Neutrophil (primary cell): Measurements from ENCODE around the gene SCAF11.

Source experiments
- H3K27ac ChIP-seq: fragments of 200-600 bp; sonication (generic); 2 replicates; pipeline ENCODE4 v1.5.1; 2016; ENCODE audit warnings: mild to moderate bottlenecking, moderate library complexity
- H3K27me3 ChIP-seq: fragments of 200-600 bp; sonication (generic); 2 replicates; pipeline ENCODE4 v1.6.0; 2016; ENCODE audit warnings: mild to moderate bottlenecking
- H3K36me3 ChIP-seq: fragments of 200-600 bp; sonication (generic); 2 replicates; pipeline ENCODE4 v1.5.1; 2017
- H3K4me1 ChIP-seq, 2 experiments: fragments of 200-600 bp in 1 of 2; sonication (generic) in 1 of 2; 1 replicate in 1 of 2; 2 replicates in 1 of 2; pipeline versions ENCODE4 v1.5.1 to v1.6.1; 2013 to 2016; ENCODE audit warnings: low read depth in 1 of 2, low read length in 1 of 2, mild to moderate bottlenecking in 1 of 2, moderate library complexity in 1 of 2; ENCODE audit not compliant: control insufficient read depth in 1 of 2, insufficient read depth in 1 of 2
- H3K4me3 ChIP-seq, 2 experiments: fragments of 200-600 bp in 1 of 2; sonication (generic) in 1 of 2; 1 replicate in 1 of 2; 2 replicates in 1 of 2; pipeline ENCODE4 v1.5.1; 2013 to 2016; ENCODE audit warnings: low read depth in 1 of 2, low read length in 1 of 2, mild to moderate bottlenecking in 1 of 2, moderate library complexity in 1 of 2
- H3K9me3 ChIP-seq: fragments of 200-600 bp; sonication (generic); 2 replicates; pipeline ENCODE4 v1.5.1; 2016
- TF ChIP-seq, protein P1 (sequence below): fragments of 200-600 bp; sonication (generic); IDR thresholded peaks from 2 replicates; pipeline ENCODE4 v1.5.1; 2016; ENCODE audit warnings: antibody characterized with exemption

Gene SCAF11

DNA sequence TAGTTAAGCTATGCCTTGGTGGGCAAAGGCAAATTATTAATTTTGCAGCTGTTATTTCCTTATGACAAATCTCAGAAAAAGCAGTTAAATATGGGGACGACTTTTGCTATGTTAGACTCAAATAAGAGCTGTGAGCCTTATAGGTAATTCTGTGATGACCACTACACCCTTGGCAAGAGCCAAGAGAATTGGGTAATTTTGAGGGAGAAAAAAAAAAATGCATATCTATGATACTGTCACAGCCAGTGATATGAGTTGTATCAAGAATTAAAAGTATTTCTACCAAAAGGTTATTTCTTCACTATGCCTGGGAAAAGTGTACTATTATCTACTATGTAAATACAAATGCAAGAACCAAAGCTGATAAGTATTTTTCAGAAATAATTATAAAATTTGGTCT lies 43.9 kb downstream of the SCAF11 start:
- H3K27ac ChIP-seq = no peak overlapping the region
- peaks cover 83% of the 10 kb centered on the region for H3K36me3 ChIP-seq
- TF ChIP-seq, protein P1, sequence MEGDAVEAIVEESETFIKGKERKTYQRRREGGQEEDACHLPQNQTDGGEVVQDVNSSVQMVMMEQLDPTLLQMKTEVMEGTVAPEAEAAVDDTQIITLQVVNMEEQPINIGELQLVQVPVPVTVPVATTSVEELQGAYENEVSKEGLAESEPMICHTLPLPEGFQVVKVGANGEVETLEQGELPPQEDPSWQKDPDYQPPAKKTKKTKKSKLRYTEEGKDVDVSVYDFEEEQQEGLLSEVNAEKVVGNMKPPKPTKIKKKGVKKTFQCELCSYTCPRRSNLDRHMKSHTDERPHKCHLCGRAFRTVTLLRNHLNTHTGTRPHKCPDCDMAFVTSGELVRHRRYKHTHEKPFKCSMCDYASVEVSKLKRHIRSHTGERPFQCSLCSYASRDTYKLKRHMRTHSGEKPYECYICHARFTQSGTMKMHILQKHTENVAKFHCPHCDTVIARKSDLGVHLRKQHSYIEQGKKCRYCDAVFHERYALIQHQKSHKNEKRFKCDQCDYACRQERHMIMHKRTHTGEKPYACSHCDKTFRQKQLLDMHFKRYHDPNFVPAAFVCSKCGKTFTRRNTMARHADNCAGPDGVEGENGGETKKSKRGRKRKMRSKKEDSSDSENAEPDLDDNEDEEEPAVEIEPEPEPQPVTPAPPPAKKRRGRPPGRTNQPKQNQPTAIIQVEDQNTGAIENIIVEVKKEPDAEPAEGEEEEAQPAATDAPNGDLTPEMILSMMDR = no peak
- H3K9me3 ChIP-seq = no peaks in the 10 kb centered on the region
- H3K27me3 ChIP-seq = no peaks in the 10 kb centered on the region
- H3K4me3 ChIP-seq = no peak overlapping the region
- no peaks in the 10 kb centered on the region for H3K4me1 ChIP-seq

DNA sequence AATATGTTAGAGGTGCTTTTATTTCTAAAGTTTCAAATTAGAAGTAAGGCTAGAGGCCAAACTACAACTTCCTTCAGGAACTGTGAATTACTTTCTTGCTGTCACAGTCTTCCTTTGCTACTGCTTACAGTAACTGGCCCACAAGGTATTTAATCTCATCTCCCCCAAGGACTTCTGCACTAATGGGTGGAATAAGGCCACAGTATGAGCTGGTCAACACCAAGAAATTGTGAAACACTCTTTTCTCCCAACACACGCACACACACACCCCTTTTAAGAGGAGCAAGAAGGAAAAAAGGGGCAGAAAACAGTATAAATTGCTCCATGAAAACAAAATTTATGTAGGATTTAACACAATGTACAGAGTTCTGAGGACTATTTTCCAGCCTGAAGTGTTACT lies 45.6 kb downstream of the SCAF11 start:
- no peak overlapping the region for H3K27ac ChIP-seq
- H3K27me3 ChIP-seq = no peaks in the 10 kb centered on the region
- H3K36me3 ChIP-seq = peaks cover 88% of the 10 kb centered on the region
- H3K4me3 ChIP-seq = no peak overlapping the region
- no peaks in the 10 kb centered on the region for H3K4me1 ChIP-seq
- no peaks in the 10 kb centered on the region for H3K9me3 ChIP-seq
- TF ChIP-seq, protein P1 = no peak

DNA sequence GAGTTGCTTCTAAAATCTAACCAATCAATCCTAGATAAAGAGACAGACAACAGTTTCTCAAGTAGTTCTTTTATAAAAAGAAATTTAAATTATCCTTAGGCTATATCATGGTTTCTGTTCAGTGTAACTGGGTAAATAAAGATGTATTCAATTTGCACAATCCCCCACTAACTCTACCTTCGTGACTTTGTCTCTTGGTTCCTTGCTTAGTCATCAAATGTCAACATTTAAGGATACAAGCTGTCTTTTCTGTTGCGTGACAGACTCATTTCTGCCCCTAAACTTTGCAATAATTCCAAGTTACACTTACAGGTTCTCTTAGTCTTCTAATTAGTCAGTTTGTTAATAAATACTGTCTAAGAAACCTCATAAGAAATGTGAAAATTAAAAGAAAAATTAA lies 50.6 kb downstream of the SCAF11 start:
- TF ChIP-seq, protein P1 = no peak
- Histone ChIP-seq H3K36me3 (peaks cover 62% of the 10 kb centered on the region), H3K9me3 (no peaks in the 10 kb centered on the region), H3K27ac (no peak overlapping the region), H3K4me3 (no peak overlapping the region), H3K27me3 (no peaks in the 10 kb centered on the region), H3K4me1 (no peaks in the 10 kb centered on the region)

DNA sequence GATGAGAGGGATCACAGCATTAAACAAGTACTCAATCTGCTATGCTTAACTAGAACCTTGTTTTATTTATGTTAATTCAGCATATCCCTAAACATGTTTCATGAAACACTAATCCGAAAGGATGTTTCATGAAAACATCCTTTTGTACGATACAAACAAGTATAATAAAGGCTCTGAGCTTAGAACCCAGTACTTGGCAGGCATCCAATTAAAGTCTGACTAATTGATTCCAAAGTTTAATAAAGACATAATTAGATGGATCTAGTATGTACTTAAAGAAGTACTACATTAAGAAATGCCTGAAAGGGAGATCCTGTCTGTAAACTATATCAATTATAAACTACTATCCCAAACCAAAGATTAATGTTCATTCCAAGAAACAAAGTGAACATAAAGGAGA lies 51.8 kb downstream of the SCAF11 start:
- H3K27ac ChIP-seq = no peak overlapping the region
- H3K4me1 ChIP-seq = no peaks in the 10 kb centered on the region
- H3K27me3 ChIP-seq = no peaks in the 10 kb centered on the region
- H3K36me3 ChIP-seq = peaks cover 60% of the 10 kb centered on the region
- H3K9me3 ChIP-seq = no peaks in the 10 kb centered on the region
- H3K4me3 ChIP-seq = no peak overlapping the region
- TF ChIP-seq, protein P1 = no peak

DNA sequence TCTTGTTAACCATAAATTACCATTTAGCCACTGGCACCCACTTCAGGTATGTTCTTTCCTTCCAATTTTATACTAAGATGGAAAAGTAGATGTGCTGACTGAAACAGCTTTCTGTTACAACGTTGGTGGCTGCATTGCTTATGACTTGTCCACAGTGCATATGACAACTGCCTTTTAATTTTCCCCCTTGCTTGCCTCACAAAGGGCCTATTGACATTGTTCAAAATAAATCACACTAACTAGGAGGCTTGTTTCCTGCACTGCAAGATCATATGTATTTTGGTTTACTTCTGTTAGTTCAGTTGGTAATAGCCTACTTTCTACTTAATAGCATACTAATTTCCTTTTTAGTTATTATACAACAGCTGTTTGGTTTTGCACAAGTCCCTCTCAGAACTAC lies 55.4 kb downstream of the SCAF11 start:
- Histone ChIP-seq H3K9me3 (no peaks in the 10 kb centered on the region), H3K4me3 (no peak overlapping the region), H3K27ac (no peak overlapping the region), H3K4me1 (no peaks in the 10 kb centered on the region), H3K36me3 (peaks cover 60% of the 10 kb centered on the region), H3K27me3 (no peaks in the 10 kb centered on the region)
- TF ChIP-seq, protein P1 = no peak

DNA sequence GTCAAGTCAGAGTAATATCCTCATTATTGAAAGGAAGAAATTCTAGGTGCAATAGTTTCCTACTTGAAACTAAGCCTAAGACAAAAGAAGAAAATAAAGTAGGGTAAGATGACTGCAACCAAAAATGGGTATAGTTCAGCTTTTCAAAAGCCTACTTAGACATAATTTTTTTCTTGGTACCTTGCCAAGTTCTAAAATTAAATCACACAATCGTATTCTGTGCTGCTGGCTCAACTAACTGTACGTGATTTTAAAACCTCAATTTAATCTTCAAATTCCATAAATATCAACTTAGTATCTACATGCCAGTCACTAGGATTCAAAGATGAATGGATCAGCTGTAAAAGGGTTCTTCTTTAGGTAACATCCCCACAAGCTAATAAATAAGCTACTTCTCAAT lies 56.9 kb downstream of the SCAF11 start:
- Histone ChIP-seq H3K36me3 (peaks cover 66% of the 10 kb centered on the region), H3K4me1 (no peaks in the 10 kb centered on the region)

More for the DNA sequence above, 56.9 kb downstream of the SCAF11 start:
- H3K27me3 ChIP-seq = no peaks in the 10 kb centered on the region
- H3K4me3 ChIP-seq = no peak overlapping the region
- H3K27ac ChIP-seq = no peak overlapping the region
- TF ChIP-seq, protein P1 = no peak
- H3K9me3 ChIP-seq = no peaks in the 10 kb centered on the region
